ENCODE results near the gene ATPAF2.

The ATPAF2 gene

GRCh38 chr17:18038861-18039534 is at the start of gene ATPAF2, which contains the start of gene GID4:
ATPAF2 (minus strand) TSS chr17:18039168; CDS start chr17:18039013, 155 bp downstream.
GID4 (plus strand) TSS chr17:18039408; CDS start chr17:18039465, 57 bp downstream.
- peak; percentile 100 for DNase-seq

- peak; percentile 91 for DNase-seq
These were observed 48.9 kb upstream of the ATPAF2 start, which contains the start of gene DRG2 for GRCh38 chr17:18087610-18088491. DRG2 (plus strand) TSS chr17:18087948; CDS start chr17:18088024, 76 bp downstream.

DNA sequence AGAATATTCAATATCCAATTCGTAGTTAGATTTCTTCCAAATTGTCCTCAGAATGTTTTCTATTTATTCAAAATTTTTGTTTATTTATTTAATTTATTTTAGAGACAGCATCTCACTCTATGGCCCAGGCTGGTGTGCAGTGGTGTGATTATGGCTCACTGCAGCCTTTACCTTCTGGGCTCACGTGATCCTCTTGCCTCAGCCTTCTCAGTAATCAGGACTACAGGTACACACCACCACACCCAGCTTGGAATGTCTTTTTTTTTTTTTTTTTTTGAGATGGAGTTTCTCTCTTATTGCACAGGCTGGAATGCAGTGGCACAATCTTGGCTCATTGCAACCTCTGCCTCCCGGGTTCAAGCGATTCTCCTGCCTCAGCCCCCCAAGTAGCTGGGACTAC is 45.3 kb upstream of the ATPAF2 start:
- DNase-seq = no peak

- no peak for DNase-seq
These were observed 40.6 kb upstream of the ATPAF2 start for GRCh38 chr17:18079543-18079942.

DNA sequence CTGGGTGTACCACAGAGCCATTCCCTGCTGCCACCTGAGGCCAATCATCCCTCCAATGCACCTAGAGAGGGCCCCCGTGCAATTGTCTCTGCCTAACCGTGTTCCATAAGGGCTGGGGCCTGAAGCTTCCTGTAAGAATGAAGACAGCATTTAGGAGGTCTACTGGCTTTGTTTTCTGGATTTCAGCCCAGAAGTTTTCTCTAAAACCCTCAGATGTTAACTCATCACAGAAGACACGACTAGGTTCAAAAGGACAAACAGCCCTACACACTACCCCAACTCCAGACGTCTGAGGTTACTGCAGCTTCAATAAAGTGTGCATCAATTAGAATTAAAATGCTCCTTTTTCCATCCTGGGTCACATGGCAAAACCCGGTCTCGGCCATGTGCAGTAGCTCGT is 38.0 kb upstream of the ATPAF2 start:
- no peak for DNase-seq

DNA sequence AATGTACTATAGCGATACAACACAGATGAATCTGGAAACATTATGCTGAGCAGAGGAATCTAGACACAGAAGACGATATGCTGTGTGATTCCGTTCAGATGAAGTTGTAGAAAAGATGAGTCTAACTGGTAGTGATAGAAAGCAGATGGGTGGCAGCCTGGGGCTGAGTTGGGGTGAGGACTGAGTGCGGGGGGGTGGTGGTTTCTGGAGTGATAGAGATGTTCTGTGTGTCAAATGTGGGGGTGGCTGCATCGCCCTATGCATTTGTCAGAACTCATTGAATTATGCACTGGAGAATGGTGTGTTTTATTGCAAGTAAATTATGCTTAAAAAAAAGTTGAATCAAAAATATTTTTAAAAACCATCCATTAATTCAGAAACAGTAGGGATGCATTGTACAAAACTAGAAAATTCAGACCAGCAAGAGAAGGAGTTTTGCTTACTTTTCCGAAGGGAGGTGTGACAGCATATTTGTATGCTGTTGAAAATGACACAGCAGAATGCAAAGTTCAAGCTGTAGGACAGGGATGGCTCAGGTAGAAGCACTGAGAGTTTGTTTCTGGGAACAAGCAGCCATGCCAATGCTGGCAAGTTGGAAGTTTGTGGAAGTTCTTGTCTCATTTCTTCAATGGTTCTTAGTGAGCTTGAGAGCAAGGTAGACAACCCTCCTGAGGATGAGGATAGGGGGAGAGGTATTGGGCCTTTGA is 35.8 kb upstream of the ATPAF2 start:
- no peak for DNase-seq

DNA sequence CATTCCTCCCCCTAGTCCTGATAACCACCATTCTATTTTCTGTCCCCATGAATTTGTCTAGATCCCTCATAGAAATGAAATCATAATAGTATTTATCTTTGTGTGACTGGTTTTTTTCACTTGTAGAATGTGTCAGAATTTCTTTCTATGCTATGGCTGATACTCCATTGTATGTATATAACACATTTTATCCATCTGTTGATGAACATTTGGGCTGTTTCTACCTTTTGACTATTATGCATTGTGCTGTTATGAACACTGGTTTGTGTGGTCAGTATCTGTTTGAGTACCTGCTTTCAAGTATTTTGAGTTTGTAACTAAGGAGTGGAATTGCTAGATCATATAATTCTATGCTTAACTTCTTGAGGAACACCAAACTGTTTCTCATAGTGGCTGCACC is 32.8 kb upstream of the ATPAF2 start:
- no peak for DNase-seq

GRCh38 chr17:18070861-18071340 is 31.9 kb upstream of the ATPAF2 start:
- DNase-seq = peak; percentile 19

GRCh38 chr17:18069101-18069500 is 30.1 kb upstream of the ATPAF2 start:
- DNase-seq = no peak

DNA sequence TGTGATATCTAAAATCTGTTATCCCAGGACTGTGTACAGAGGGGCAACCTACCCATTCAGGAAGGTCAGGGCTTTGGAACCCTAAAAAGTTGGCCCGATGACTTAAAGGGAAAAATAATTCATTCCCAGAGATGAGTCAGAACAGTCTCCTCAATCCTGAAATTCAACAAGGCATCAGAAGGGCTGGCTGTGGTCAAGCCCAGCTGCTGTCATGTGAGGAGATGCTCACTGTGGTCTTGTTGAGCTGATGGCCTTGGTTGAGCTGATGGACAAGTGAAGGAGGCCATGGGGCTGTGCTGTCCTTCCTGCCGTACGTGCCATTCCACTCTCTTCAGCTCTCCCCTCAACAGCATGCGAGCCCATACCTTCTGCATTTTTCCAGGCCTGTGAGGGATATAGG is 27.9 kb upstream of the ATPAF2 start:
- no peak for DNase-seq

DNA sequence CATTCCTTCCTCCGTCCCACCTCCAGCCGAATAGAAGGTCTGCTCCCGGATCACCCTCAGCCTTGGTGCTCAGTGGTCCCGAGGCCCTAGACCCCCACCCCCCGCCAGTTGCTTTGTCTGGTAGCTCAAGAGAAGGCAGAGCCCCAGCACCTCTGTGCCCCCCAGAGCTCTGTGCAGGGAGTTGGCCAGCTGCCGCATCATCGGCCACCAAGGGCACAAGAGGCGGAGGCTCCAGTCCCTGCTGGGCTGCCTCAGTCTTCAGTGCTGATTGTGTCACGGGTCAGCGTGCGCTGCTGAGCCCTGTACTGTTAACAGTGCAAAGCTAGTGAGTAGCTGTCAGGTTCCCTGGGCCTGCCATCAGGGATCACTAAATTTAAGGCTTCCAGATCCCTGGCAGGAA is 26.6 kb upstream of the ATPAF2 start:
- no peak for DNase-seq

DNA sequence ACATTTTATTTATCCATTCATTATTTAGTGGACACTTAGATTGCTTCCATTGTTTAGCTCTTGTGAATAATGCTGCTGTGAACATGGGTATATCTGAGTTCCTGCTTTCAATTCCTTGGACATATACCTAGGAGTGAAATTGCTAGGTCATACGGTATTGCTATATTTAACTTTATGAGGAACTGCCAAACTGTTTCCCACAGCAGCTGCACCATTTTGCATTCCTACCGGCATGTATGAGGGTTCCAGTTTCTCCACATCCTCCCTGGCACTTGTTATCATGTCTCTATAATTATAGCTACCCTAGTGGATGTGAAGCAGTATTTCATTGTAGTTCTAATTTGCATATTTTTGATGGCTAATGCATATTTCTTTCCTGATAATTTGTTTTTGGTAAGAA is 25.1 kb upstream of the ATPAF2 start:
- no peak for DNase-seq

GRCh38 chr17:18059283-18059682 is 20.3 kb upstream of the ATPAF2 start:
- no peak for DNase-seq

GRCh38 chr17:18056214-18056613 is 17.2 kb upstream of the ATPAF2 start:
- no peak for DNase-seq

GRCh38 chr17:18055597-18055996 is 16.6 kb upstream of the ATPAF2 start:
- no peak for DNase-seq

DNA sequence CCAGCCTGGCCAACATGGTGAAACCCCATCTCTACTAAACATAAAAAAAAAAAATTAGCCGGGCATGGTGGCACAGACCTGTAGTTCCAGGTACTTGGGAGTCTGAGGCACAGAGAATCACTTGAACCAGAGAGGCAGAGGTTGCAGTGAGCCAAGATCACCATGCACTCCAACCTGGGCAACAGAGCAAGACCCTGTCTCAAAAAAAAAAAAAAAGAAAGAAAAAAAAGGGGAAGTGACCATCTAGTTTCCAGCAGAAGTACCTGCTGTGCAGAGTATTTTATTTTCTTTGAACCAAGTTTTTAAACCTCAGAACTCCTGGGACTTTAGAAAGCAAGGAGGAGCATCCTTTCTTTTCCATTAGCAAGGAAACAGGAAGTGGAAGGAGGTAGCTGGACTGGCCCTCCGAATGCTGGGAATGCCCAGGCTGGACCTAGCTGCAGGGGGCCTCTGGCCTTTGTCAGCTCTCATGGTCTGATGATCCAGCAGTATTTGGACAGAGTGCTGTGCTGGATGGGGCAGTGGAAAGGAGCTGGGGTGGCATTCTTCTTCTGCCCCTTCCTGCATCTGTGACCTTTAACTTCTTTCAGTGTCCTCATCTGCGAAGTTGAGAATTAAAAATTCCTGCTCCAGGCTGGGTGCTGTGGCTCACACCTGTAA is 6.9 kb upstream of the ATPAF2 start:
- no peak for DNase-seq

GRCh38 chr17:18044609-18045008 is 5.6 kb upstream of the ATPAF2 start:
- DNase-seq = no peak

DNA sequence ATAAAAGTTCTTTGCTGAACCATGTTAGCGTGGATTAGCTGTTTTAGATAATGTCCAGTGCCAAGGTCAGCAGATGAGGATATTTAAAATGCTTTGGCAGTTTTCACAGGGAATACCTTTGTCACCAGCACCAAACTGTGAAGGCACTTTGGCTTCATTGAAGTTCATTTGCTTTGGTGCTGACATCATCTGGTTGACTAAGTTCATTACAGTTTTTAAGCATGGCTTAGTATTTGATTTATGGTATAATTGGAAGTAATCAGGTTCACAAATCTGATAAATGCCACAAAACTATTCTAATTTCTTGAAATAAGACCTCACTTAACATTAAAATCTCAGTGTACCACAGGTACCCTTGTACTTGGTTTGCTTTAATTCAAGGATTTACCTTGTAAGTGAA is 4.5 kb upstream of the ATPAF2 start:
- DNase-seq = no peak

DNA sequence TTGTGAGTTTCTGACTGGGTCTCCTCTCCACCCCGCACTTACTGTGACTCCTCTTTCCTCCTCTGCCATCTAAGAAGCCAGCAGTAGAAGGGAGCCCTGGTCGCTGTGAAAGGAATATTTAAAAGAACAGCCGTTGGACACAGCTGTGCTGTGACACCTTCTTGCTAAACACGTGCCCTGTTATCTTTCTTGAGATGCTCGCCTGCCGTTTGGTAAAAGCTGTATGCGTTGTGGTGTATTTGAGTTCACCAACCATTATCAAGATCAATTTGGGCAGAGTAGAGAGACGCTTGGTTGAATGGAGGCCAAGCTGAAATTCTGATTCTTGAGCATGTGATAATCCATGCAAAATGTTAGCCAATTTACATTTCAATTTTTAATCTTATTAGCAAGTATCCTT is 4.0 kb upstream of the ATPAF2 start:
- DNase-seq = no peak

GRCh38 chr17:18041776-18042175 is 2.8 kb upstream of the ATPAF2 start:
- DNase-seq = no peak

- no peak for DNase-seq
These were observed 1.4 kb upstream of the ATPAF2 start for GRCh38 chr17:18040261-18040858.

GRCh38 chr17:18039535-18040260 is 730 bp upstream of the ATPAF2 start:
- no peak for DNase-seq

Data from activated CD4-positive, alpha-beta T cell treated with anti-CD3 and anti-CD28 coated beads, Interleukin-10, Interleukin-2, amounts not matched to agents 100 ng/mL and 50 ng/mL, durations not matched to agents 16 hours and 8 hours (primary cell).